Adrenal gland (tissue), 12 donors: Measurements from ENCODE around the gene LTBP2. TPM values are rescaled to one million over a fixed set of nuclear protein-coding genes. Genes with fewer than 3 reads are reported as not detected.

Experiments used
- DNase-seq, 7 donors: peaks; one replicate each; pipeline ENCODE4 v3.0.0-alpha.2; 2019 to 2020
- H3K27ac ChIP-seq, 5 donors: fragments of 200-600 bp; sonication (generic) in 4 of 5; 1 replicate in 3 of 5; 2 replicates in 2 of 5; pipeline versions ENCODE4 v1.5.1 to v1.8.0; 2016 to 2020; ENCODE audit warnings: mild to moderate bottlenecking in 1 of 5
- H3K27me3 ChIP-seq: fragments of 200-600 bp; 2 replicates; pipeline ENCODE4 v1.8.0; 2021
- H3K36me3 ChIP-seq, 2 donors: fragments of 200-600 bp; replicated peaks in 1 of 2; 1 replicate in 1 of 2; 2 replicates in 1 of 2; pipeline versions ENCODE4 v1.5.1 to v1.8.0; 2018 to 2022
- H3K4me1 ChIP-seq, 2 donors: fragments of 200-600 bp; replicated peaks in 1 of 2; 1 replicate in 1 of 2; 2 replicates in 1 of 2; pipeline versions ENCODE4 v1.5.1 to v1.8.0; 2018 to 2021
- H3K4me3 ChIP-seq, 4 donors: fragments of 200-600 bp; sonication (generic) in 3 of 4; one replicate each; pipeline ENCODE4 v1.5.1; 2016 to 2018
- H3K9me3 ChIP-seq, 3 donors: fragments of 200-600 bp; sonication (generic) in 1 of 3; replicated peaks in 1 of 3; 1 replicate in 2 of 3; 2 replicates in 1 of 3; pipeline versions ENCODE4 v1.5.1 to v1.8.0; 2016 to 2021
- CTCF ChIP-seq, 6 experiments: fragments of 450-650 bp in 4 of 6; fragments of 200-600 bp in 2 of 6; sonication (generic) in 1 of 6; IDR thresholded peaks; 1 replicate in 5 of 6; 2 replicates in 1 of 6; pipeline versions ENCODE4 v1.5.1 to v1.8.0; 2016 to 2021; ENCODE audit warnings: antibody characterized with exemption in 6 of 6, mild to moderate bottlenecking in 2 of 6, moderate library complexity in 1 of 6
- POLR2A ChIP-seq, 2 donors: fragments of 450-650 bp; IDR thresholded peaks; one replicate each; pipeline ENCODE4 v1.6.1; 2017; ENCODE audit warnings: antibody characterized with exemption in 2 of 2, mild to moderate bottlenecking in 2 of 2, moderate library complexity in 1 of 2
- WGBS, 4 donors: extraction: QIAGEN DNeasy Blood & Tissue Kit in 2 of 4; methylation state at CpG; one replicate each; pipeline versions ENCODE4 v1.1.5 to v1.1.7; 2013 to 2017; 5-methylcytosine and 5-hydroxymethylcytosine counted together
- intact Hi-C, 2 donors: fragments of 100-400 bp; cut with DNase I; formaldehyde crosslinking; loops; one replicate each; pipeline versions ENCODE4 v1.14.1 to v1.15.0; 2022 to 2023
- polyA plus RNA-seq, 3 donors: library from polyadenylated mRNA; stranded (reverse); fragments of 200-250 nt in 2 of 3; fragments of 350-450 nt in 1 of 3; fragmentation: Illumina TruSeq in 1 of 3; extraction: RNeasy Lipid Tissue Mini Kit (QIAGEN cat#74804) in 1 of 3; gene quantifications; one replicate each; pipeline ENCODE4 v1.2.3, GENCODE V29; 2013 to 2014
- total RNA-seq, 9 donors: library from RNA; depleted of rRNA in 4 of 9; stranded (reverse); fragments of >200 nt in 4 of 9; fragments of 120-200 nt in 1 of 9; fragmentation: NEBNext Ultra II Directional in 1 of 9; extraction: Animal tissue kit (Norgen Biotek cat#: 25700) in 1 of 9; gene quantifications; one replicate each; pipeline versions ENCODE4 v1.1.0 to v1.2.4, GENCODE V29; 2013 to 2023
- donor health status: healthy with polysubstance abuse.
- donor health status: Bipolar disorder and iron deficiency.
- donor health status: DM: yes; HTN: yes; CAD: no.
- donor health status: DM: no; HTN: no; CAD: no.
- donor health status: DM: no; HTN: no; CAD: no.
- donor health status: DM: yes; HTN: yes; CAD: no.

LTBP2 gene
- total and polyA plus RNA-seq, 12 donors = 2.1 to 17.0 (median 6.2) TPM

- intact Hi-C loops = loop anchor here in 1 of 2 donors (10.0 kb wide), 1 partner anchor 251 kb away; no protein-coding TSS in a partner anchor
- Histone ChIP-seq H3K9me3 (no peaks in the 10 kb centered on the region), H3K27ac (no peak overlapping the region)
These were observed 3.7 kb upstream of the LTBP2 start for GRCh38 chr14:74615735-74616134.

GRCh38 chr14:74614508-74615495 is 2.8 kb upstream of the LTBP2 start:
- intact Hi-C loops = loop anchor here in 1 of 2 donors (5.0 to 10.0 kb wide), 3 partner anchors 113 to 250 kb away; no protein-coding TSS in a partner anchor
- TF ChIP-seq POLR2A (IDR thresholded peaks at IDR 0.05) (no peak), CTCF (IDR thresholded peaks at IDR 0.05) (no peak)

More at GRCh38 chr14:74615735-74616134, 3.7 kb upstream of the LTBP2 start:
- no peaks in the 10 kb centered on the region for H3K36me3 ChIP-seq
- H3K4me3 ChIP-seq = no peak overlapping the region
- H3K4me1 ChIP-seq = peaks cover 5 to 28% of the 10 kb centered on the region in 2 donors
- H3K27me3 ChIP-seq = peaks cover 24% of the 10 kb centered on the region
- no peak for DNase-seq
- TF ChIP-seq POLR2A (IDR thresholded peaks at IDR 0.05) (no peak), CTCF (IDR thresholded peaks at IDR 0.05) (no peak)
- 82 to 88% (median 85%) methylated on average over 14 of the region's 14 CpGs for WGBS, 4 donors

GRCh38 chr14:74613211-74613914 is 1.3 kb upstream of the LTBP2 start:
- intact Hi-C loops = loop anchor here in 1 of 2 donors (5.0 to 10.0 kb wide), 3 partner anchors 111 to 249 kb away; no protein-coding TSS in a partner anchor
- peaks cover 0 to 14% of the 10 kb centered on the region in 2 donors for H3K4me1 ChIP-seq
- no peak overlapping the region for H3K4me3 ChIP-seq
- H3K36me3 ChIP-seq = no peaks in the 10 kb centered on the region
- H3K27ac ChIP-seq = no peak overlapping the region
- WGBS, 4 donors = 65 to 74% (median 70%) methylated on average over 16 of the region's 16 CpGs
- TF ChIP-seq POLR2A (IDR thresholded peaks at IDR 0.05) (no peak), CTCF (IDR thresholded peaks at IDR 0.05) (no peak)
- peaks cover 24% of the 10 kb centered on the region for H3K27me3 ChIP-seq
- H3K9me3 ChIP-seq = no peaks in the 10 kb centered on the region
- no peak for DNase-seq

More at GRCh38 chr14:74614508-74615495, 2.8 kb upstream of the LTBP2 start:
- Histone ChIP-seq H3K4me1 (peaks cover 5 to 26% of the 10 kb centered on the region in 2 donors), H3K9me3 (no peaks in the 10 kb centered on the region), H3K27ac (no peak overlapping the region), H3K36me3 (no peaks in the 10 kb centered on the region), H3K4me3 (no peak overlapping the region), H3K27me3 (peaks cover 24% of the 10 kb centered on the region)
- DNase-seq = no peak
- WGBS, 4 donors = 68 to 82% (median 80%) methylated on average over 4 to 8 of the region's 8 CpGs
